ENCODE measurements around the gene PCID2.

Gene PCID2

GRCh38 chr13:113157929-113158747 is 50.3 kb downstream of the PCID2 start, which contains the start of gene PROZ:
TSS of gene PROZ (plus strand) at chr13:113158648. CDS start at chr13:113158661, 13 bp downstream.
- TF ChIP-seq CTCF (conservative IDR thresholded peaks at IDR 0.05; ENCODE audit: low read depth), result no peak
- DNase-seq (ENCODE audit: low spot score), result no peak
- H3K27ac ChIP-seq, result no peak within 1 kb of the TSS
- CTCF ChIA-PET, result no interaction called here
- POLR2A ChIA-PET (ENCODE audit: low non-redundant PET), result no interaction called here

- no peak for TF ChIP-seq CTCF (conservative IDR thresholded peaks at IDR 0.05; ENCODE audit: low read depth)
- POLR2A ChIA-PET (ENCODE audit: low non-redundant PET), result no interaction called here
- no peak for DNase-seq (ENCODE audit: low spot score)
- H3K27ac ChIP-seq, result no peak overlapping the region
- CTCF ChIA-PET, result no interaction called here
These were observed 51.1 kb downstream of the PCID2 start for GRCh38 chr13:113157206-113157928.

GRCh38 chr13:113155982-113156655 is 52.4 kb downstream of the PCID2 start:
- TF ChIP-seq CTCF (conservative IDR thresholded peaks at IDR 0.05; ENCODE audit: low read depth), result no peak
- no peak for DNase-seq (ENCODE audit: low spot score)
- no peak overlapping the region for H3K27ac ChIP-seq
- ChIA-PET CTCF (interaction anchor here (0.5 kb wide), 1 partner anchor 77 kb away, joined by 3 read pairs; no protein-coding TSS in a partner anchor), POLR2A (ENCODE audit: low non-redundant PET) (no interaction called here)

- H3K27ac ChIP-seq, result no peak overlapping the region
- POLR2A ChIA-PET (ENCODE audit: low non-redundant PET), result no interaction called here
- no peak for DNase-seq (ENCODE audit: low spot score)
- TF ChIP-seq CTCF (conservative IDR thresholded peaks at IDR 0.05; ENCODE audit: low read depth), result no peak
- CTCF ChIA-PET, result no interaction called here
These were observed 53.3 kb downstream of the PCID2 start for GRCh38 chr13:113155201-113155600.

- H3K27ac ChIP-seq, result peak overlapping the region; percentile 69
- TF ChIP-seq CTCF (conservative IDR thresholded peaks at IDR 0.05; ENCODE audit: low read depth), result no peak
- CTCF ChIA-PET, result no interaction called here
- DNase-seq (ENCODE audit: low spot score), result peak; percentile 72
- POLR2A ChIA-PET (ENCODE audit: low non-redundant PET), result no interaction called here
These were observed 54.4 kb downstream of the PCID2 start for GRCh38 chr13:113153810-113154748.

All from RWPE1 (cell line).